Measurements from ENCODE around the gene IL36RN.

IL36RN gene

GRCh38 chr2:113050921-113051895, 7.8 kb upstream of the IL36RN start:
- no peak for DNase-seq

- no peak for DNase-seq
These were observed 6.5 kb upstream of the IL36RN start, which contains the start of gene IL36B for GRCh38 chr2:113052396-113052917. TSS of gene IL36B (minus strand) at chr2:113052867.

GRCh38 chr2:113053666-113054065, 5.3 kb upstream of the IL36RN start:
- no peak for DNase-seq

DNA sequence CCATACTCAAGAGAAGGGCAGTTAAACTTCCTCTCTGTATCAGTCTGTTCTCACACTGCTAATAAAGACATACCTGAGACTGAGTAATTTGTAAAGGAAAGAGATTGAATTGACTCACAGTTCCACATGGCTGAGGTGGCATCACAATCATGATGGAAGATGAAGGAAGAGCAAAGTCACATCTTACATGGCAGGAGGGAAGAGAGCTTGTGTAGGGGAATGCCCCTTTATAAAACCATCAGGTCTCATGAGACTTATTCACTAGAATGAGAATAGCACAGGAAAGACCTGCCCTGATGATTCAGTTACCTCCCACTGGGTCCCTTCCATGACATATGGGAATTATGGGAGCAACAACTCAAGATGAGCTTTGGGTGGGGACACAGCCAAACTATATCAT, 4.9 kb upstream of the IL36RN start:
- DNase-seq = no peak

DNA sequence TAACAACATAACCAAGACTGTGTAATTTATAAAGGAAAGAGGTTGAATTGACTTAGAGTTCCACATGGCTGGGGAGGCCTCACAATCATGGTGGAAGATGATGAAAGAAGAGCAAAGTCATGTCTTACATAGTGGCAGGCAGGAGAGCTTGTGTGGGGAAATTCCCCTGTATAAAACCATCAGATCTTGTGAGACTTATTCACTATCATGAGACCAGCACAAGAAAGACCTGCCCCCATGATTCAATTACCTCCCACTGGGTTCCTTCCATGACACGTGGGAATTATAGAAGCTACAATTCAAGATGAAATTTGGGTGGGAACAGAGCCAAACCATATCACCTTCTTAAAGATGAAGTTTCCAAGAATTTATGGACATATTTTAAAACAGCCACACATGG, 2.5 kb upstream of the IL36RN start:
- DNase-seq = no peak

DNA sequence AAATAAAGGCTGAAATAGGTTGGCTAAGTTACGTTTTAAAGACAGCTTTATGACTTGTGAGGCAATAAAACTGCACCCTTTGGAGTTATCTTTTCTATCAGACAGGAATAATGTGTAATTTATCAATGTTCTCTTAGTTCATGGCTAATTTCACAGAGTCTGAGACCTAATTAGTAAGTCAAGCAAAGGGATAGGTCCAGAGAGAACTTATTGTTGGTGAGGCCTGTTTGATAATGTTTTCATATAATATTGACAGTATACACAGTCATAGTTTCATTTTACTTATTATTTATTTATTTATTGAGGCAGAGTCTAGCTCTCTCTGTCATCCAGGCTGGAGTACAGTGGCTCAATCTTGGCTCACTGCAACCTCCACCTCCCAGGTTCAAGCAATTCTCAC, 1.9 kb upstream of the IL36RN start:
- DNase-seq = no peak

DNA sequence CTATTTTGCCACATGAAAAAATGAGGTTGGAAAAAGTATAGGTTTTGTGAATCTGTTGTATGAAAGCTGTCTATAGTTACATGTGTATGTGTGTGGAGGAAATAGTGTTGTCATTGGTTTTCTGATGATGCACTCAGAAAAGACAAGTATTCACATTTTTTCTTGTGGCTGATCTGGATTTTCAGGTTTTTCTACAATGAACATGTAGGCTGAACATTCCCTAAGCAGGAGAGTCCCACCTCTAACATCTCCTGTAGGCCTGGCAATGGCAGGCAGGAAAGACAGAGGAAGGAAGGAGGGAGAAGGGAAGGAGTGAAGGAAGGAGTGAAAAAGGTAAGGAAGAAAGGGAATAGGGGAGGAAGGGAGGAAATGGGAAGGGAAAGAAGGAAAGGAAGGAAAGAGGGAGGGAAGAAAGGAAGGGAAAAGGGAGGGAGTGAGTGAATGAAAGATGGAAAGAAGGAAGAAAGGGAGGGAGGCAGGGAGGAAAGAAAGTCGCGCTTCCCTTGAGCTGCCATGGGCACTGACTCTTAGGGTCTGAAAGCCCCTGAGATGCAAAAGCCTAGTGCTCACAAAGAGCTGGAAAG, 495 bp upstream of the IL36RN start:
- DNase-seq = no peak

DNA sequence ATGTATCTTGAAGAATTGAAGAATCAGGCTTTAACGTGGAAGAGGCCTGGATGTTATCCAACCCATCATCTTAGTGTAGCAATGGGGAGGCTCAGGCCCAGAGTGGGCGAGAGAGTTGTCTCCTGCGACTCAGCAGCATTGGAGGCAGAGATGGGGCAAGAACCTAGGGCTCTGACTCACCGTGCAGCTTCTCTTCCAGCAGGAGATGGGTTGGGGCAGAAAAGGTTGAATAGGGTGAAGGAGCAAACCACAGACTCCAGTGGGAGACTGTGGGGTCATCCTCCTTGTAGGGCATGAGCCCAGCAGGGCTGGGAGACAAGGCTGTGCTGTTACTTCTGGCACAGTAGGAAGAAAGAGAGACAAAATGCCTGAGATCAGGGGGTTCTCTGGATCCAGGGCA, 1.4 kb downstream of the IL36RN start:
- DNase-seq = no peak

- no peak for DNase-seq
These were observed 1.8 kb downstream of the IL36RN start for GRCh38 chr2:113060796-113061195.

DNA sequence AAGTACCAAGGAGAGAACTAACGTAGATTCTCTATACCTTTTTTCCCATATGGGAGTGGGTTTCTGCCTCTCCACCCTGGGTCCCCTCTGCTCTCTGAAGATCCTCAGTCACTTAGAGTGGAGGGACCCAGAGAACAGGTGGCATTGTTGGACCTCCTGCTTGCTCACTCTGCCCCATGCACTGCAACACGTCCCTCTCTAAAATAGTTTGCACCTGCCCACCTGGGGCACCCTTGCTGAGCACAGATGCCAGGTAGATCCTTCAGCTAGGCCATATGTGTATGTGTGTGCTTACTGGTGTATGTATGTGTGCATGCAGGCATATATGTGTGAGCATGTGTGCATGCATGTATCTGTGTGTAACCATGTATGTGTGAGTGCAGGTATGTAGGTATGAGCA, 2.2 kb downstream of the IL36RN start:
- no peak for DNase-seq

- no peak for DNase-seq
These were observed 3.1 kb downstream of the IL36RN start for GRCh38 chr2:113061896-113062770.

DNA sequence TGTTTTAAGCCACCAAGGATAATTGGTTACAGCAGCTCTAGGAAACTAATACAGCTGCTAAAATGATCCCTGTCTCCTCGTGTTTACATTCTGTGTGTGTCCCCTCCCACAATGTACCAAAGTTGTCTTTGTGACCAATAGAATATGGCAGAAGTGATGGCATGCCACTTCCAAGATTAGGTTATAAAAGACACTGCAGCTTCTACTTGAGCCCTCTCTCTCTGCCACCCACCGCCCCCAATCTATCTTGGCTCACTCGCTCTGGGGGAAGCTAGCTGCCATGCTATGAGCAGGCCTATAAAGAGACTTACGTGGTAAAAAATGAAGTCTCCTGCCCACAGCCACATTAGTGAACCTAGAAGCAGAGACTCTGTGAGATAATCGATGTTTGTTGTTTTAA, 5.3 kb downstream of the IL36RN start:
- no peak for DNase-seq

DNA sequence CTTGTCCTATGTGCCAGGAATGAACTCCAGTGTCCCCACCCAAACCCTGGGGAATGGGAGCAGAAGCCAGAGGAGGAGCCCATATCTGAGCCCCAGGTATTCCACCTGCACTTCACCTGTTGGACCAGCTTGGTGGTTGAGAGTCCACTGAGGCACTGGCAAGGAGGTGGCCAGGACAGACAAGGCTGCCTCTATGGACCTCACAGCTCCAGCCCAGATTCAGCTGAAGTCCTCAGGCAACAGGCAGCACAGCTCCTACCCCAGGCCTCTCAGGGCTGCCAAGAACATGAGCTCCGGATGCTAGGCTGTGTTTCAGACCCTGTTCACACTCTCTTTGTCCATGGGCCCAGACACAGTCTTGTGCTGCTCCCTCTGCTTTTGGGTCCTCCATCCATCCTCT, 5.9 kb downstream of the IL36RN start:
- DNase-seq = no peak

DNA sequence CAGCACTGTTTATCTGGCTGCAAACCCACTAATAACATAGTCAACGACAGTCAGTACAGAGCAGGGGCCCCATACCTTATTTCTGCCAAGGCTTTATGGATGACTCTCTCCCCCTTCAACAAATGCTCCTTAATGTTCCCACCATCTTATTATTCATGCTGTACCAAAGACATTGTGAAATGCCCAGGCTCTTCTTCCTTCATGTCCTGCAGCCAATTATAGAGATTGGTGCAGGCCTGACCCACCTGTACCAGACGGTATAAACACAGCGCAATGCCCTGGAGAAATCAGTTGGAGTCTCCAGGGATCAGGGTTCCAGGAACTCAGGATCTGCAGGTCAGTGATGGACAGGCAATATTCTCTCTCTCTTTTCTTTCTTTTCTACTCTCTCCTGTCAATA, 8.7 kb downstream of the IL36RN start, which contains the start of gene IL1F10:
TSS of gene IL1F10 (plus strand) at position 290 of the 400 bp plus-strand sequence. CDS start 4,769 bp downstream, outside the sequence.
- DNase-seq = no peak

- DNase-seq = no peak
These were observed 9.3 kb downstream of the IL36RN start for GRCh38 chr2:113068249-113068648.

DNA sequence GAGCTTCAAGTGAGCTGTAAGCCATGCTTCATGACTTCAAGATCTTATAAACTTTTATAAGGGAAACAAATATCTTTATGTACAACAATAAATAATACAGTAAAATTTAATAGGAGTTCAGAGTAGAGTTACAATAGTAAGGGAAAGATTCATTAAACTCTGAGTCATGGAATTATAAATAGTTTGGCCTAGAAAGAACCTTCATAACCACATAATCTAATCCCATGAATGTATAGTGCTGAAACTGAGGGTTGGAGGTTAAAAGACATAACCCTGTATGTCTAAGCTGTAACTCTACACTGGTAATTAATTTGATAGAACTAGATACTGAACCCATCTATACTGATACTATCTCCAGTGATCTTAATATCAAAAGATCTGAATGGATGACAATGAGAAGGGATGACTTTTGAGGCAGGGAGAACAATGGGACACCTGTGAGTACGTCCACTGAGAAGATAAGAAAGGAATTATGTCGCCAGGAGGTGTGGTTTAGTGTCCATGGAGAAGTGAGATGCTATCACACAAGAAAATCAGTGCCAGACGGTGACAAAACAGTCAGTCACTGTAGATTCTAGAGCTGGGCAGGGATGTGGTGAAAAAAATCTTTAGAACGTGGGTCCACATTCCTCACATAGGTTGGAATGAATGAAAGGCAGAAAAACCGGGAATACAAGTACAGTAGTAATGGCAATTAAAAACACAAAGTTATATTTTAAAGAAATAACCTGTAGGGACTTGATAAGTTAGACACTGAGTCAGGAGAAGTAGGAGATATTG, 9.9 kb downstream of the IL36RN start:
- DNase-seq = no peak

DNA sequence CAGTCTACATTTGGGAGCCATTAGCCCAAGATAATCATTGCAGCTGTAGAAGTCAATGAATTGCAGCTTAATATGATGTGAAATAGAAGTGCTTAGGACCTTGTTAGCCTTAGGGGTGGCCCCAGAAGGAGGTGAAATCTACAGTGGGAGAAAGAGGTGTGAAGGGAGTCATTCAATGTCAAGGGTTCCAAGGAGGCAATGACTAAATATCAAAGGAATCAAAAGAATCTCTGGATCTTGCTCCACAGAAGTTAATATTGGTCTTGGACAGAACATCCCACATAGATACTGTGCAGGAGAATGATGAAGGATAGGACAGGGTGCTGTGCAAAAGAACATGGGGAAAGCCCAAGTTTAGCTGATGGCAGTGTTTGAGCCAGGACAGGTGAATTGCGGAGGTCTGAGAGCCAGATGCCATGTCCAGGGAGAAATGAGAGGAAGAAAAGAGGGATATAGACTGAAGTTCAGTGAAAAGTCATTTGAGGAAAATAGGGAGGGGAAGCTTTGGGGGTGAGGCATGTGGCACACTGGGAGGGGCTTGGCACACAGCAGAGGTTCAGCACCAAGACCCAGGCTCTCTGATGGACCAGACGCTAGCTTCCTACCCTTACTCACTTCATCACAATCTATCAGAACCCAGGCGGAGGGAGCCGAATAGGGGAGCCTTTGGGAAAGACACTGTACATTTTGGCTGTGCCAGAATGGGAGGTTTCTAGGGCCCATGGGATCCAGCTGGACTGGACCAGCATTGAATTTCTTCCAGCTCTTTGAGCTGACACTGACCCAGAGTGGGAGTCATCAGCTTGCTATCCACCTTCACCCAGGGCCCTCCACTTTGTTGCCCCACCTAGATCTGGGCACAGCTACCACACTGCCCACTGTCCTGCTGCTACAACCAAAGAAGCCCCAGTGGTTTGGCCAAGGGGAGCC, 10.9 kb downstream of the IL36RN start:
- no peak for DNase-seq

DNA sequence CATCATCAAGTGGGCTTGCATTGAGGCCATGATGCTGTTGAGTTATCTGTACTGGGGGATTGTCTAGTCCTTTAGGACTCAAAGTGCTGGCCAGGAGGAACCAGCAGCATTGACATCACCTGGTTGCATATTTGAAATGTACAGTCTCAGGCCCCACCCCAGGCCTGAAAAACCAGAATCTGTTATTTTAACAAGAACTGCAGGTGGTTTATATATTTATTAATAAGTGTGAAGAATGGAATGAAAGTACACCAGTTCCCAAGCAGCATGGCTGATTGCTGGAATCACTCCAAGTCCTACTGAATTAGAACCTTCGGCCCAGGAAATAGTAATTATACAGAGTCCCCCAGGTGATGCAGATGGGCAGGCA, 11.6 kb downstream of the IL36RN start:
- no peak for DNase-seq

- DNase-seq = no peak
These were observed 13.6 kb downstream of the IL36RN start for GRCh38 chr2:113072584-113072983.

DNA sequence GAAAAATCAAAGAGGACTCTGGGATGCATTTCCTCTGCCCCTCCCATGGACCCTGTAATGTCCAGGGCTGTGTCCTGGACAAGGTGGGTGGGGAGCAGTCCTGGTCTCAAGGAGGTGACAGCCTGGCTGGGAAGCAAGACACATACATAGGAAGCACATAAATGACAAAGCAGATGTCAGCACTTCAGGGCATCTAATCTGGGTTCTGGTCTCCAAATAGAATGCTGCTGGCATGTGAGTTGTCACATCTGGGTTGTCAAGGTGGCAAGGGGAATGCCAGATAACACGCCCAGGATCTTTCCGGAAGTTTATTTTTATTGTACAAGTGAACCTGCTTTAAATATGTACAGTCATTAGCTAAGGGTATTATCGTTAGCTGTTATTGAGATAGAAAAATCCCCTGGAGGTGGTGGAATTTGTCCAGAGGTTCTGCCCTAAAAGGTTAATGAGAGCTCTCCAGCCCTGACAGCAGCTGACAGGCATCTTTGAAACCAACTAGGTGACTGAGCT, 14.4 kb downstream of the IL36RN start:
- no peak for DNase-seq

- DNase-seq = no peak
These were observed 16.0 kb downstream of the IL36RN start for GRCh38 chr2:113075030-113075429.
